Endothelial cell of umbilical vein (primary cell): ENCODE data around the gene PIEZO2. TPM values are rescaled to one million over a fixed set of nuclear protein-coding genes. Genes with fewer than 3 reads are reported as not detected.

ENCODE experiments used
- BruUV-seq: library from RNA; stranded (reverse); fragments of 400-500 nt; replicated peaks from 2 replicates; lab custom pipeline; 2021; lab: Mats Ljungman, UMichigan
- CTCF ChIA-PET: fragments of 300-600, 350-600 bp; sonication (Branson Sonifier 250); formaldehyde crosslinking; loops from one replicate; lab custom pipeline; 2021; ENCODE audit warnings: antibody characterized with exemption, inconsistent platforms; lab: Charles Lee
- POLR2A ChIA-PET: fragments of 300-600, 350-600 bp; sonication (Branson Sonifier 250); formaldehyde crosslinking; loops from one replicate; lab custom pipeline; 2021; ENCODE audit warnings: antibody characterized with exemption, inconsistent platforms; lab: Charles Lee
- DNase-seq: peaks from one replicate; pipeline ENCODE4 v3.0.0-alpha.2; 2011; ENCODE audit warnings: low read depth, low spot score
- FAIRE-seq: peaks from 2 replicates; lab custom pipeline; 2011; peaks lifted over from hg19 to GRCh38; lab: Jason Lieb, UNC
- H2AFZ ChIP-seq: 2 replicates; pipeline ENCODE4 v1.6.0; 2012; ENCODE audit warnings: low read depth, low read length, control low read depth, inconsistent platforms
- H3K27ac ChIP-seq: 2 replicates; pipeline ENCODE4 v1.5.1; 2011; ENCODE audit warnings: low read depth, mild to moderate bottlenecking, control low read depth, low read length, moderate library complexity; ENCODE audit not compliant: insufficient read depth
- H3K27me3 ChIP-seq, 2 experiments: 2 replicates each; pipeline versions ENCODE4 v1.6.0 to v1.6.1; 2011; ENCODE audit warnings: low read length in 2 of 2, mixed read lengths in 1 of 2; ENCODE audit not compliant: control insufficient read depth in 2 of 2, insufficient read depth in 2 of 2
- H3K36me3 ChIP-seq, 2 experiments: 2 replicates in 1 of 2; 3 replicates in 1 of 2; pipeline ENCODE4 v1.5.1; 2011; ENCODE audit warnings: low read length in 2 of 2, mild to moderate bottlenecking in 1 of 2, moderate library complexity in 1 of 2; ENCODE audit not compliant: control insufficient read depth in 2 of 2, insufficient read depth in 2 of 2; ENCODE audit errors: extremely low read depth in 1 of 2
- H3K4me1 ChIP-seq: 3 replicates; pipeline ENCODE4 v1.5.1; 2011; ENCODE audit warnings: mild to moderate bottlenecking, low read length; ENCODE audit not compliant: control insufficient read depth, insufficient read depth; ENCODE audit errors: extremely low read depth
- H3K4me2 ChIP-seq: 2 replicates; pipeline ENCODE4 v1.6.1; 2011; ENCODE audit warnings: low read length, control low read depth, mixed read lengths; ENCODE audit not compliant: insufficient read depth
- H3K4me3 ChIP-seq, 3 experiments: fragments of 200-600 bp in 1 of 3; sonication (generic), shearing (Covaris generic) in 1 of 3; replicated peaks in 1 of 3; 2 replicates each; pipeline ENCODE4 v1.5.1; 2011 to 2016; ENCODE audit warnings: control low read depth in 3 of 3, low read length in 3 of 3, mild to moderate bottlenecking in 2 of 3, inconsistent platforms in 1 of 3, low read depth in 1 of 3, moderate library complexity in 1 of 3; ENCODE audit not compliant: insufficient read depth in 1 of 3
- H3K79me2 ChIP-seq: 2 replicates; pipeline ENCODE4 v1.6.0; 2012; ENCODE audit warnings: low read length, inconsistent platforms; ENCODE audit not compliant: control insufficient read depth, insufficient read depth
- H3K9ac ChIP-seq: replicated peaks from 2 replicates; pipeline ENCODE3; 2011; ENCODE audit warnings: low read length, control low read depth; ENCODE audit not compliant: insufficient read depth; ENCODE audit errors: extremely low read depth
- H3K9me1 ChIP-seq: replicated peaks from 3 replicates; pipeline ENCODE4 v1.6.0; 2011; ENCODE audit warnings: mild to moderate bottlenecking, low read length; ENCODE audit not compliant: control insufficient read depth, insufficient read depth; ENCODE audit errors: extremely low read depth
- H3K9me3 ChIP-seq: replicated peaks from 2 replicates; pipeline ENCODE4 v1.5.1; 2012; ENCODE audit warnings: low read length, inconsistent platforms; ENCODE audit not compliant: control insufficient read depth, insufficient read depth
- H4K20me1 ChIP-seq: replicated peaks from 2 replicates; pipeline ENCODE3; 2011; ENCODE audit warnings: mild to moderate bottlenecking, low read length; ENCODE audit not compliant: control insufficient read depth, insufficient read depth; ENCODE audit errors: extremely low read depth
- GATA2 ChIP-seq: IDR thresholded peaks from 2 replicates; pipeline ENCODE4 v1.7.0; 2011; ENCODE audit warnings: low read depth, mild to moderate bottlenecking, moderate library complexity, mixed read lengths, low read length; ENCODE audit not compliant: insufficient read length, insufficient read depth
- JUN ChIP-seq: IDR thresholded peaks from 2 replicates; pipeline ENCODE4 v1.6.1; 2011; ENCODE audit warnings: borderline replicate concordance, low read depth; ENCODE audit not compliant: insufficient read length, insufficient read depth
- MAX ChIP-seq: IDR thresholded peaks from 2 replicates; pipeline ENCODE4 v1.6.1; 2011; ENCODE audit not compliant: insufficient read depth, insufficient read length
- MYC ChIP-seq: IDR thresholded peaks from one replicate; pipeline ENCODE4 v1.6.1; 2011; ENCODE audit warnings: mild to moderate bottlenecking, low read depth, low read length
- dilution Hi-C: fragments of 300-500 bp; cut with MboI; formaldehyde crosslinking; loops from one replicate; pipeline ENCODE4 v1.15.0; 2019; ENCODE audit warnings: low sequenced_read_pairs; ENCODE audit not compliant: extremely low pct_ligation_motif_present
- intact Hi-C: fragments of 100-400 bp; cut with micrococcal nuclease; formaldehyde crosslinking; loops from one replicate; pipeline ENCODE4 v1.10.0; 2022
- polyA plus RNA-seq, 4 experiments: library from polyadenylated mRNA; depleted of rRNA in 3 of 4; stranded (reverse) in 3 of 4; unstranded in 1 of 4; fragments of >200 nt; gene quantifications; 2 replicates each; pipeline versions ENCODE4 v1.2.1 to v1.2.3, GENCODE V29; 2011 to 2012; ENCODE audit warnings: missing spikeins in 1 of 4
- total RNA-seq: library from RNA; stranded (reverse); gene quantifications from 2 replicates; pipeline ENCODE4 v1.2.3, GENCODE V29; 2021
- TF ChIP-seq, protein P1 (sequence below), 2 donors: IDR thresholded peaks; 1 replicate in 1 of 2; 2 replicates in 1 of 2; pipeline ENCODE4 v1.5.1; 2011; ENCODE audit warnings: low read length in 2 of 2, mild to moderate bottlenecking in 2 of 2, moderate library complexity in 2 of 2, control low read depth in 1 of 2, inconsistent platforms in 1 of 2, low read depth in 1 of 2; ENCODE audit not compliant: insufficient read depth in 1 of 2; ENCODE audit errors: extremely low read depth in 1 of 2

Gene PIEZO2
- total and polyA plus RNA-seq, 2 donors (not counting 3 experiments of a cell fraction or from before 2014, with no cell fraction given), result 1.7 to 11.2 TPM

DNA sequence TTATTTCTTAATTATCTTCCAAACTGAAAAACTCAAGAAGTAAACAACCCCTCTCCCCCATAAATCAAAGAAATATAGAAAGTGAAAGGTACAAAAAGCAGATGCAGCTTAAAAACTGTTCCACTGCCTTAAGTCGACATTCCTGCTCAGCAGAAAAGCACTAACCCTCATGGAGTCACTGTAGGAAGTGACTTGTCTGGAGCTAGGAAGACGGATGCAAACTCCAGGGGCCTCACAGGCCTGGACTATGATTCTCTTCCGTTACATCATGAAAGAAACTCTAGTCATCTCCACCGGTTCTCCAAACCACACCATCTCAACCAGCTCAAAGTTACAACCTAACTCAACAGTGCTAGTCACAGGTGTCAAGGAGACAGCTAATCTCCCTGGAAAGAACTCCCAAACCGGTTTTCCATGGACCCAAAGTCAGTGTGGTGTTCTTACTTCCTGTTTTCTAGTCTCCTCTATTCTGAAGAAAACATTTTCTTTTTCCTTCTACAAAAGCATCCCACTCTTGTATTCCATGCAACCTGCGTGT lies 128.4 kb downstream of the PIEZO2 start:
- Histone ChIP-seq H3K4me2 (no peak overlapping the region), H2AFZ (no peak overlapping the region), H4K20me1 (no peaks in the 10 kb centered on the region), H3K9ac (no peak overlapping the region), H3K4me1 (peaks cover 12% of the 10 kb centered on the region), H3K9me1 (no peaks in the 10 kb centered on the region), H3K27ac (no peak overlapping the region), H3K27me3 (no peaks in the 10 kb centered on the region), H3K79me2 (no peaks in the 10 kb centered on the region), H3K9me3 (no peaks in the 10 kb centered on the region), H3K4me3 (no peak overlapping the region), H3K36me3 (no peaks in the 10 kb centered on the region)
- intact Hi-C loops (no loop called here), dilution Hi-C loops (no loop called here)
- POLR2A ChIA-PET, result no interaction called here
- no peak for FAIRE-seq
- no peak for DNase-seq
- no TSS peak for BruUV-seq
- CTCF ChIA-PET, result interaction anchor here (1.0 kb wide), 1 partner anchor 8 kb away, joined by 3 read pairs; no protein-coding TSS in a partner anchor
- TF ChIP-seq MAX, result no peak
- no peak for TF ChIP-seq JUN
- no peak for TF ChIP-seq GATA2

- TF ChIP-seq MYC, result no peak
- TF ChIP-seq, protein P1, sequence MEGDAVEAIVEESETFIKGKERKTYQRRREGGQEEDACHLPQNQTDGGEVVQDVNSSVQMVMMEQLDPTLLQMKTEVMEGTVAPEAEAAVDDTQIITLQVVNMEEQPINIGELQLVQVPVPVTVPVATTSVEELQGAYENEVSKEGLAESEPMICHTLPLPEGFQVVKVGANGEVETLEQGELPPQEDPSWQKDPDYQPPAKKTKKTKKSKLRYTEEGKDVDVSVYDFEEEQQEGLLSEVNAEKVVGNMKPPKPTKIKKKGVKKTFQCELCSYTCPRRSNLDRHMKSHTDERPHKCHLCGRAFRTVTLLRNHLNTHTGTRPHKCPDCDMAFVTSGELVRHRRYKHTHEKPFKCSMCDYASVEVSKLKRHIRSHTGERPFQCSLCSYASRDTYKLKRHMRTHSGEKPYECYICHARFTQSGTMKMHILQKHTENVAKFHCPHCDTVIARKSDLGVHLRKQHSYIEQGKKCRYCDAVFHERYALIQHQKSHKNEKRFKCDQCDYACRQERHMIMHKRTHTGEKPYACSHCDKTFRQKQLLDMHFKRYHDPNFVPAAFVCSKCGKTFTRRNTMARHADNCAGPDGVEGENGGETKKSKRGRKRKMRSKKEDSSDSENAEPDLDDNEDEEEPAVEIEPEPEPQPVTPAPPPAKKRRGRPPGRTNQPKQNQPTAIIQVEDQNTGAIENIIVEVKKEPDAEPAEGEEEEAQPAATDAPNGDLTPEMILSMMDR (IDR thresholded peaks at IDR 0.05; ENCODE audit: extremely low read depth in 1 of 2, insufficient read depth in 1 of 2, low read depth in 1 of 2, low read length in 2 of 2), result no peak
- no peak overlapping the region for H3K4me3 ChIP-seq
- intact Hi-C loops, result no loop called here
- ChIA-PET CTCF (interaction anchor here (1.0 to 1.4 kb wide), 2 partner anchors 8 to 169 kb away, joined by 3 to 4 read pairs; no protein-coding TSS in a partner anchor), POLR2A (no interaction called here)
- peaks cover 5% of the 10 kb centered on the region for H3K4me1 ChIP-seq
- no peak for FAIRE-seq
- dilution Hi-C loops, result no loop called here
- no peaks in the 10 kb centered on the region for H3K9me3 ChIP-seq
- no peak overlapping the region for H2AFZ ChIP-seq
- H3K27me3 ChIP-seq, result no peaks in the 10 kb centered on the region
- BruUV-seq, result no TSS peak
- H3K79me2 ChIP-seq, result no peaks in the 10 kb centered on the region
- H3K4me2 ChIP-seq, result no peak overlapping the region
- no peak overlapping the region for H3K27ac ChIP-seq
- H4K20me1 ChIP-seq, result no peaks in the 10 kb centered on the region
- H3K9ac ChIP-seq, result no peak overlapping the region
- H3K36me3 ChIP-seq, result no peaks in the 10 kb centered on the region
- DNase-seq, result no peak
- no peaks in the 10 kb centered on the region for H3K9me1 ChIP-seq
Observed at GRCh38 chr18:11020161-11020853, 129.1 kb downstream of the PIEZO2 start.
